KMS-11 (cell line): ENCODE results near the gene IFNA6.
A peak's percentile ranks its signal among the peaks of the same experiment; 100 is the strongest.
"Not testable (repeated sequence)": the region's sequence is repeated elsewhere in the genome, so short reads cannot be mapped to it uniquely, and the experiment has no call there.

Experiments used
- H2AFZ ChIP-seq: fragments of 200-600 bp; sonication (generic); 2 replicates; pipeline ENCODE4 v1.6.1; 2016; ENCODE audit warnings: antibody characterized with exemption, mixed run types, low read depth
- H3K27ac ChIP-seq: fragments of 200-600 bp; sonication (generic); 2 replicates; pipeline ENCODE4 v1.6.1; 2016; ENCODE audit warnings: mild to moderate bottlenecking, mixed run types
- H3K27me3 ChIP-seq: fragments of 200-600 bp; sonication (generic); 2 replicates; pipeline ENCODE4 v1.6.1; 2017; ENCODE audit warnings: mild to moderate bottlenecking, low read depth, mixed run types, moderate library complexity; ENCODE audit not compliant: insufficient read depth
- H3K36me3 ChIP-seq: fragments of 200-600 bp; sonication (generic); 2 replicates; pipeline ENCODE4 v1.6.1; 2017; ENCODE audit warnings: mild to moderate bottlenecking, mixed run types; ENCODE audit not compliant: insufficient read depth
- H3K4me1 ChIP-seq: fragments of 200-600 bp; sonication (generic); 2 replicates; pipeline ENCODE4 v1.6.1; 2016; ENCODE audit warnings: mild to moderate bottlenecking, low read depth, mixed run types; ENCODE audit not compliant: poor library complexity, severe bottlenecking
- H3K4me2 ChIP-seq: fragments of 200-600 bp; sonication (generic); 2 replicates; pipeline ENCODE4 v1.7.0; 2016; ENCODE audit warnings: mild to moderate bottlenecking, mixed run types
- H3K4me3 ChIP-seq: fragments of 200-600 bp; sonication (generic); IDR thresholded peaks from 2 replicates; pipeline ENCODE4 v1.6.1; 2017; ENCODE audit warnings: low read depth, low read length, mixed read lengths; ENCODE audit not compliant: insufficient read depth
- H3K79me2 ChIP-seq: fragments of 200-600 bp; sonication (generic); 2 replicates; pipeline ENCODE4 v1.6.1; 2016; ENCODE audit warnings: low read depth, mixed run types; ENCODE audit not compliant: insufficient read depth
- H3K9ac ChIP-seq: fragments of 200-600 bp; sonication (generic); 2 replicates; pipeline ENCODE4 v1.6.1; 2016; ENCODE audit warnings: mild to moderate bottlenecking, mixed run types
- H4K20me1 ChIP-seq: fragments of 200-600 bp; sonication (generic); 2 replicates; pipeline ENCODE4 v1.6.1; 2016; ENCODE audit warnings: mild to moderate bottlenecking, mixed run types; ENCODE audit not compliant: insufficient read depth
- TF ChIP-seq, protein P1 (sequence below): fragments of 200-600 bp; sonication (generic); conservative IDR thresholded peaks from 2 replicates; pipeline ENCODE4 v1.6.1; 2017; ENCODE audit warnings: low read depth, mild to moderate bottlenecking, antibody characterized with exemption, low read length, moderate library complexity, mixed read lengths

IFNA6 gene

DNA sequence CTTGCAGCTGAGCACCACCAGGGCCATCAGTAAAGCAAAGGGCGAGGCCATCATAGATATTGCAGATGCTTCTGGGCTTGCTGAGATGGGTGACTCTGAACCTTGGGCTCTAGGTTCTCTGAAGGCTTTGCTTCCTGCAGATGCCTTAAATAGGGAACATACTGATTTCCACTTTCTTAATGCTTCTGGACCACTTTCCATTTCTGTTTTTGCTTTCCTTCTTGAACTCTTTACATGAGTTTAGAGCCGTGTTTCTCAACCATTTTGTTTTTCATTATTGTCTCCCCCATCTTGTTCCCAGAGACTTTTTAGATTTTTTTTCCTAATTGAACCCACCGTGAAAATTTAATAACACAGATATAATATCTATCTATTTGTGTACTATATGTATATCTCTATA lies 17.3 kb upstream of the IFNA6 start, which contains the start of gene IFNA13:
IFNA13 (minus strand) TSS at position 101 of the 400 bp plus-strand sequence; CDS start at position 54, 47 bp downstream.
- Histone ChIP-seq H4K20me1 (no peaks in the 10 kb centered on the region), H3K4me2 (no peak within 1 kb of the TSS), H3K4me3 (no peak within 1 kb of the TSS), H3K79me2 (no peaks in the 10 kb centered on the region), H3K36me3 (no peaks in the 10 kb centered on the region), H3K9ac (no peak within 1 kb of the TSS), H2AFZ (no peak within 1 kb of the TSS), H3K4me1 (no peaks in the 10 kb centered on the region), H3K27me3 (no peaks in the 10 kb centered on the region), H3K27ac (no peak within 1 kb of the TSS)
- TF ChIP-seq, protein P1, sequence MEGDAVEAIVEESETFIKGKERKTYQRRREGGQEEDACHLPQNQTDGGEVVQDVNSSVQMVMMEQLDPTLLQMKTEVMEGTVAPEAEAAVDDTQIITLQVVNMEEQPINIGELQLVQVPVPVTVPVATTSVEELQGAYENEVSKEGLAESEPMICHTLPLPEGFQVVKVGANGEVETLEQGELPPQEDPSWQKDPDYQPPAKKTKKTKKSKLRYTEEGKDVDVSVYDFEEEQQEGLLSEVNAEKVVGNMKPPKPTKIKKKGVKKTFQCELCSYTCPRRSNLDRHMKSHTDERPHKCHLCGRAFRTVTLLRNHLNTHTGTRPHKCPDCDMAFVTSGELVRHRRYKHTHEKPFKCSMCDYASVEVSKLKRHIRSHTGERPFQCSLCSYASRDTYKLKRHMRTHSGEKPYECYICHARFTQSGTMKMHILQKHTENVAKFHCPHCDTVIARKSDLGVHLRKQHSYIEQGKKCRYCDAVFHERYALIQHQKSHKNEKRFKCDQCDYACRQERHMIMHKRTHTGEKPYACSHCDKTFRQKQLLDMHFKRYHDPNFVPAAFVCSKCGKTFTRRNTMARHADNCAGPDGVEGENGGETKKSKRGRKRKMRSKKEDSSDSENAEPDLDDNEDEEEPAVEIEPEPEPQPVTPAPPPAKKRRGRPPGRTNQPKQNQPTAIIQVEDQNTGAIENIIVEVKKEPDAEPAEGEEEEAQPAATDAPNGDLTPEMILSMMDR, result no peak

DNA sequence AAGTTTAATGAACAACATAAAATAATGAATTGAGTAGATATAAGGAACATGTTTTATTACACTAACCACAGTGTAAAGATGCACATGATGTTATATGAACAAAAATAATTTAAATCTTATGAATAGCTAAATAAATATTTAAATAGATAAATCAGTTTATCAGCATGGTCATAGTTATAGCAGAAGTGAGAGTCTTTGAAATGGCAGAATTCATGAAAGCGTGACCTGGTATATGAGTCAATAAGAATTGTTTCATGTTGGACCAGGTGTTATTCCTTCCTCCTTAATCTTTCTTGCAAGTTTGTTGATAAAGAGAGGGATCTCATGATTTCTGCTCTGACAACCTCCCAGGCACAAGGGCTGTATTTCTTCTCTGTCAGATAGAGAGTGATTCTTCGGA lies 16.5 kb upstream of the IFNA6 start:
- not testable (repeated sequence) for H3K4me2 ChIP-seq, H3K4me1 ChIP-seq, H2AFZ ChIP-seq, H3K27me3 ChIP-seq, H3K4me3 ChIP-seq, H3K9ac ChIP-seq, H3K27ac ChIP-seq, H3K36me3 ChIP-seq, H4K20me1 ChIP-seq, H3K79me2 ChIP-seq

DNA sequence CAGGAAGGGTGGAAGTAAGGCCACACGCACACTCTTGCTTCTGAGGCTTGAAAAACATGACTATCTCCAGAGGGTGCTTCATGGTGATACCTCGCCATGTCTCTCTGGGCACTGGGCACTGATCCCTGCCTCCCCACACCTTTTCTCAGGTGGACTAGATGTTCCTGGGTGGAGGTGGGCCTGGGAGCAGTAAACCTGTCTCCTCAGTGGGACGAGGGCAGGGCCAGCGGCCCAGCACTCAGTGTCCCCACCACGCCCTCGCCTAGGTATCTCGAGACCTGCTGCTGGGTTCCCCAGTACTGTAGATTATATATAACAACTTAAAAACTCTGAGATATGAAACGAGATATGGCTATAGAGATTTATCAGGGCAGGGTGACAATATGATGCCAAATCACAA lies 11.6 kb upstream of the IFNA6 start:
- H3K4me3 ChIP-seq, result no peak overlapping the region
- H3K27me3 ChIP-seq, result peaks cover 10% of the 10 kb centered on the region
- no peak overlapping the region for H3K4me2 ChIP-seq
- H3K27ac ChIP-seq, result no peak overlapping the region
- H3K79me2 ChIP-seq, result no peaks in the 10 kb centered on the region
- H3K4me1 ChIP-seq, result peaks cover 10% of the 10 kb centered on the region
- H4K20me1 ChIP-seq, result no peaks in the 10 kb centered on the region
- no peak overlapping the region for H3K9ac ChIP-seq
- H2AFZ ChIP-seq, result no peak overlapping the region
- TF ChIP-seq, protein P1, result no peak
- no peaks in the 10 kb centered on the region for H3K36me3 ChIP-seq

DNA sequence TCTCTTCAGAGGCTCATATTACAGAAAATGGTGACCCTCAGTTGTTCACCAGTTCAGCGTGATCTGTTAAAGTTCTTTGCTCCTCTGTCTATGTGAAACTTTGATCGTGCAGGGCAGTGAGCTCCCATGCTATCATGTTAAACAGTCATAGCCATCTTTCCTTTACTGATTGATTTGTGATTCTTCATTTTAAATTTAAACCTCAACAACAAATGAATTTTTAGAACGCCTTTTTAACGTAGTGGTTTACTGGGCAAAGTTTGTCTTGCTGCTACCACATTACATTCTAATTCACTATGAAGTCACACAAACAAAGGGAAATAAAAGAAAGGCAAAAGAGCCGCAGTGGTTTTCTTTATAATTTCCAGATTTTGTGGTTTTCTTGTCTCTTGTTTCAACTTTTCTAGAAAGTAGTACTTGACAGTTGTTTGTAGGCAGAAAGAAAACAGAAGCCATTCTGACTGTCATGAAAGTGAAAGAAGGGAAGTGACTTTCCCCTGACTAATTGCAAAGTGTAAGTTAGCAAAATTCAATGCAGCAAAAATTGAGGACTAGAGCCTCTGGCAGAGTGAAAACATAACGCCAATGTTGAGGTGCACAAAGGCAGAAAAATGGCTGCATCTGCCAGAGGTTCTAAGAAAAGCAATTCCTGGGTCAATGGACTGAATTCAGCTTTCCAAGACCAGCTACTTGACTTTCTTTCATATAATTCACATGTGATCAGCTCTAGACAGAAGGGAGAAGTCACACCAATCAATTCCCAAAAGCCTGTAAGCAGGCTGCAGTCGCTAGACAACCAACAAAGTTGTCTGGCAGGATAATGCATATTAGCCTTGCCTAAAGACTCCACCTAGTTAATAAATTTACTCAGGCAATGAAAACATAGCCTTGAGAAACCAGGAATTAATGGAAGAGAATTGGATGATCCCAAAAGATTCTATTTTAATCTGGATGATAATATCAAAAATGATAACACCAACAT lies 7.1 kb upstream of the IFNA6 start:
- Histone ChIP-seq H3K4me1 (peaks cover 15% of the 10 kb centered on the region), H3K27ac (no peak overlapping the region), H3K4me3 (no peak overlapping the region), H3K79me2 (no peaks in the 10 kb centered on the region), H3K27me3 (peaks cover 10% of the 10 kb centered on the region), H2AFZ (no peak overlapping the region), H3K9ac (no peak overlapping the region), H4K20me1 (no peaks in the 10 kb centered on the region), H3K36me3 (no peaks in the 10 kb centered on the region), H3K4me2 (peak overlapping the region; percentile 47)
- TF ChIP-seq, protein P1, result no peak
